Sigmoid colon (tissue), 7 donors: ENCODE data around the gene DENND6B. TPM values are rescaled to one million over a fixed set of nuclear protein-coding genes. Genes with fewer than 3 reads are reported as not detected.

Source experiments
- DNase-seq: peaks from one replicate; pipeline ENCODE4 v3.0.0-alpha.2; 2019
- H3K27ac ChIP-seq, 4 donors: fragments of 200-600 bp; sonication (generic); one replicate each; pipeline ENCODE4 v1.5.1; 2016 to 2019; ENCODE audit warnings: mild to moderate bottlenecking in 1 of 4
- H3K27me3 ChIP-seq, 3 donors: fragments of 200-600 bp; sonication (generic); one replicate each; pipeline ENCODE4 v1.5.1; 2019; ENCODE audit warnings: mild to moderate bottlenecking in 1 of 3
- H3K36me3 ChIP-seq, 4 donors: fragments of 200-600 bp; sonication (generic); one replicate each; pipeline ENCODE4 v1.5.1; 2016 to 2019
- H3K4me1 ChIP-seq, 4 donors: fragments of 200-600 bp; sonication (generic); one replicate each; pipeline ENCODE4 v1.5.1; 2017 to 2019
- H3K4me3 ChIP-seq, 4 donors: fragments of 200-600 bp; sonication (generic); one replicate each; pipeline ENCODE4 v1.5.1; 2017 to 2019; ENCODE audit warnings: mild to moderate bottlenecking in 2 of 4, moderate library complexity in 1 of 4
- H3K9me3 ChIP-seq, 4 donors: fragments of 200-600 bp in 3 of 4; sonication (generic) in 3 of 4; one replicate each; pipeline versions ENCODE4 v1.5.1 to v1.6.1; 2013 to 2019
- CTCF ChIP-seq, 4 experiments: fragments of 450-650 bp in 3 of 4; fragments of 200-600 bp in 1 of 4; IDR thresholded peaks; one replicate each; pipeline ENCODE4 v1.5.1; 2016 to 2019; ENCODE audit warnings: antibody characterized with exemption in 4 of 4, mild to moderate bottlenecking in 3 of 4, moderate library complexity in 2 of 4
- EP300 ChIP-seq, 4 donors: sonication (generic); formaldehyde crosslinking; IDR thresholded peaks; one replicate each; pipeline ENCODE4 v1.6.1; 2017; ENCODE audit warnings: antibody characterized with exemption in 4 of 4
- POLR2A ChIP-seq, 2 donors: fragments of 450-650 bp; IDR thresholded peaks; one replicate each; pipeline ENCODE4 v1.6.1; 2016; ENCODE audit warnings: antibody characterized with exemption in 2 of 2, mild to moderate bottlenecking in 2 of 2, moderate library complexity in 2 of 2
- POLR2AphosphoS5 ChIP-seq, 4 donors: sonication (generic); formaldehyde crosslinking; IDR thresholded peaks; one replicate each; pipeline ENCODE4 v1.6.1; 2017; ENCODE audit warnings: antibody characterized with exemption in 4 of 4
- WGBS, 2 donors: extraction: QIAGEN DNeasy Blood & Tissue Kit; methylation state at CpG; one replicate each; pipeline ENCODE4 v1.1.7; 2013; 5-methylcytosine and 5-hydroxymethylcytosine counted together
- intact Hi-C: fragments of 100-400 bp; cut with DNase I; formaldehyde crosslinking; loops from one replicate; pipeline ENCODE4 v1.15.1; 2023
- polyA plus RNA-seq, 3 donors: library from polyadenylated mRNA; stranded (reverse); fragments of 200-250 nt; gene quantifications; one replicate each; pipeline ENCODE4 v1.2.3, GENCODE V29; 2013
- total RNA-seq, 4 donors: library from RNA; depleted of rRNA; stranded (reverse); fragments of >200 nt; gene quantifications; one replicate each; pipeline ENCODE4 v1.1.0, GENCODE V29; 2016
- donor health status: healthy with polysubstance abuse.
- donor health status: Bipolar disorder and iron deficiency.
- donor health status: healthy.

The DENND6B gene
- total and polyA plus RNA-seq, 7 donors: 0.69 to 7.2 (median 2.3) TPM

GRCh38 chr22:50277761-50278160, 49.1 kb downstream of the DENND6B start:
- no peaks in the 10 kb centered on the region for H3K9me3 ChIP-seq
- H3K36me3 ChIP-seq: peaks cover 51 to 78% (median 68%) of the 10 kb centered on the region in 4 donors
- H3K4me1 ChIP-seq: peaks cover 0 to 16% (median 13%) of the 10 kb centered on the region in 4 donors
- TF ChIP-seq CTCF (IDR thresholded peaks at IDR 0.05) (no peak), POLR2AphosphoS5 (IDR thresholded peaks at IDR 0.05) (no peak), EP300 (IDR thresholded peaks at IDR 0.05) (no peak), POLR2A (IDR thresholded peaks at IDR 0.05) (no peak)
- WGBS, 2 donors: 66 to 85% methylated on average over 25 of the region's 25 CpGs
- no peak overlapping the region for H3K27ac ChIP-seq
- no peak for DNase-seq
- peaks cover 0 to 3% (median 0%) of the 10 kb centered on the region in 3 donors for H3K27me3 ChIP-seq
- H3K4me3 ChIP-seq: no peak overlapping the region
- intact Hi-C loops: no loop called here

- peak overlapping the region; percentile 6 to 65 (median 60) for H3K27ac ChIP-seq
- TF ChIP-seq POLR2AphosphoS5 (IDR thresholded peaks at IDR 0.05) (no peak), CTCF (IDR thresholded peaks at IDR 0.05) (peak in 1 of 4 experiments; percentile 58), EP300 (IDR thresholded peaks at IDR 0.05) (no peak)
- H3K27me3 ChIP-seq: peaks cover 2 to 19% (median 15%) of the 10 kb centered on the region in 3 donors
- H3K36me3 ChIP-seq: peaks cover 37 to 62% (median 52%) of the 10 kb centered on the region in 4 donors
- intact Hi-C loops: no loop called here
- no peak overlapping the region for H3K4me3 ChIP-seq
- no peaks in the 10 kb centered on the region for H3K9me3 ChIP-seq
- WGBS, 2 donors: 60 to 70% methylated on average over 25 of the region's 25 CpGs
- DNase-seq: peak; percentile 87
- peaks cover 0 to 19% (median 18%) of the 10 kb centered on the region in 4 donors for H3K4me1 ChIP-seq
These were observed 50.7 kb downstream of the DENND6B start for GRCh38 chr22:50276143-50276542.

GRCh38 chr22:50275181-50276055, 51.4 kb downstream of the DENND6B start:
- peaks cover 0 to 26% (median 25%) of the 10 kb centered on the region in 4 donors for H3K4me1 ChIP-seq
- H3K27me3 ChIP-seq: peaks cover 4 to 26% (median 18%) of the 10 kb centered on the region in 3 donors
- peak overlapping the region; percentile 6 to 65 (median 56) for H3K27ac ChIP-seq
- no peak overlapping the region for H3K4me3 ChIP-seq
- no peaks in the 10 kb centered on the region for H3K9me3 ChIP-seq
- WGBS, 2 donors: 90 to 93% methylated on average over 43 of the region's 43 CpGs
- no peak for DNase-seq
- TF ChIP-seq CTCF (IDR thresholded peaks at IDR 0.05) (no peak), POLR2A (IDR thresholded peaks at IDR 0.05) (no peak), POLR2AphosphoS5 (IDR thresholded peaks at IDR 0.05) (no peak), EP300 (IDR thresholded peaks at IDR 0.05) (no peak)
- intact Hi-C loops: loop anchor here (1.0 to 2.0 kb wide), 2 partner anchors 51 to 67 kb away; partner anchors contain the start of gene PPP6R2
- peaks cover 30 to 55% (median 45%) of the 10 kb centered on the region in 4 donors for H3K36me3 ChIP-seq

- Histone ChIP-seq H3K36me3 (peaks cover 25 to 49% (median 39%) of the 10 kb centered on the region in 4 donors), H3K4me1 (peaks cover 0 to 31% (median 30%) of the 10 kb centered on the region in 4 donors), H3K4me3 (no peak overlapping the region), H3K27ac (peak overlapping the region in 2 of 4 donors; percentile 34 to 38), H3K9me3 (no peaks in the 10 kb centered on the region), H3K27me3 (peaks cover 4 to 27% (median 21%) of the 10 kb centered on the region in 3 donors)
- 69% methylated on average over 7 of the region's 7 CpGs for WGBS, 2 donors
- intact Hi-C loops: loop anchor here (1.0 to 2.0 kb wide), 2 partner anchors 52 to 68 kb away; partner anchors contain the start of gene PPP6R2
- TF ChIP-seq CTCF (IDR thresholded peaks at IDR 0.05) (peak in 1 of 4 experiments; percentile 4), POLR2AphosphoS5 (IDR thresholded peaks at IDR 0.05) (no peak), POLR2A (IDR thresholded peaks at IDR 0.05) (no peak), EP300 (IDR thresholded peaks at IDR 0.05) (no peak)
- DNase-seq: no peak
These were observed 52.0 kb downstream of the DENND6B start for GRCh38 chr22:50274771-50275170.
